ENCODE results near the gene ADCY5. TPM values are rescaled to one million over a fixed set of nuclear protein-coding genes. Genes with fewer than 3 reads are reported as not detected.

Gene ADCY5
- total RNA-seq, 1 experiment from 2014 or later, result not detected

GRCh38 chr3:123348471-123349200, 100.3 kb downstream of the ADCY5 start:
- DNase-seq, result no peak
- H3K36me3 ChIP-seq, result no peaks in the 10 kb centered on the region
- H3K4me3 ChIP-seq, result no peak overlapping the region
- H3K27me3 ChIP-seq, result peaks cover 18% of the 10 kb centered on the region
- no peaks in the 10 kb centered on the region for H3K9me3 ChIP-seq

- DNase-seq, result no peak
- H3K9me3 ChIP-seq, result no peaks in the 10 kb centered on the region
- no peaks in the 10 kb centered on the region for H3K36me3 ChIP-seq
- peaks cover 18% of the 10 kb centered on the region for H3K27me3 ChIP-seq
- no peak overlapping the region for H3K4me3 ChIP-seq
Measured at GRCh38 chr3:123347691-123348264, 101.1 kb downstream of the ADCY5 start.

GRCh38 chr3:123347205-123347604, 101.7 kb downstream of the ADCY5 start:
- Histone ChIP-seq H3K4me3 (no peak overlapping the region), H3K36me3 (no peaks in the 10 kb centered on the region), H3K9me3 (no peaks in the 10 kb centered on the region), H3K27me3 (peaks cover 18% of the 10 kb centered on the region)
- DNase-seq, result no peak

GRCh38 chr3:123346021-123346420, 102.9 kb downstream of the ADCY5 start:
- H3K27me3 ChIP-seq, result peaks cover 18% of the 10 kb centered on the region
- H3K36me3 ChIP-seq, result no peaks in the 10 kb centered on the region
- no peak for DNase-seq

GRCh38 chr3:123344907-123345594, 103.8 kb downstream of the ADCY5 start:
- no peak for DNase-seq
- H3K4me3 ChIP-seq, result no peak overlapping the region
- peaks cover 16% of the 10 kb centered on the region for H3K27me3 ChIP-seq
- H3K36me3 ChIP-seq, result no peaks in the 10 kb centered on the region
- no peaks in the 10 kb centered on the region for H3K9me3 ChIP-seq

More at GRCh38 chr3:123346021-123346420, 102.9 kb downstream of the ADCY5 start:
- Histone ChIP-seq H3K9me3 (no peaks in the 10 kb centered on the region), H3K4me3 (no peak overlapping the region)

GRCh38 chr3:123344175-123344906, 104.5 kb downstream of the ADCY5 start:
- Histone ChIP-seq H3K9me3 (no peaks in the 10 kb centered on the region), H3K27me3 (peaks cover 16% of the 10 kb centered on the region), H3K4me3 (no peak overlapping the region), H3K36me3 (no peaks in the 10 kb centered on the region)
- peak; percentile 78 for DNase-seq

GRCh38 chr3:123343296-123344174, 105.4 kb downstream of the ADCY5 start:
- peaks cover 10% of the 10 kb centered on the region for H3K27me3 ChIP-seq
- no peaks in the 10 kb centered on the region for H3K9me3 ChIP-seq
- peak; percentile 24 for DNase-seq
- H3K4me3 ChIP-seq, result no peak overlapping the region
- H3K36me3 ChIP-seq, result no peaks in the 10 kb centered on the region

- no peaks in the 10 kb centered on the region for H3K36me3 ChIP-seq
- no peak overlapping the region for H3K4me3 ChIP-seq
- no peak for DNase-seq
- H3K9me3 ChIP-seq, result no peaks in the 10 kb centered on the region
- H3K27me3 ChIP-seq, result peaks cover 6% of the 10 kb centered on the region; the same call in 1 of the 2 replicates
Measured at GRCh38 chr3:123342631-123343080, 106.2 kb downstream of the ADCY5 start.

GRCh38 chr3:123341871-123342630, 106.8 kb downstream of the ADCY5 start:
- H3K4me3 ChIP-seq, result no peak overlapping the region
- DNase-seq, result no peak
- no peaks in the 10 kb centered on the region for H3K9me3 ChIP-seq
- H3K27me3 ChIP-seq, result peaks cover 6% of the 10 kb centered on the region; the same call in 1 of the 2 replicates
- no peaks in the 10 kb centered on the region for H3K36me3 ChIP-seq

- Histone ChIP-seq H3K9me3 (no peaks in the 10 kb centered on the region), H3K27me3 (no peaks in the 10 kb centered on the region), H3K4me3 (no peak overlapping the region), H3K36me3 (no peaks in the 10 kb centered on the region)
- DNase-seq, result no peak
Measured at GRCh38 chr3:123340336-123340735, 108.6 kb downstream of the ADCY5 start.

GRCh38 chr3:123339302-123339701, 109.6 kb downstream of the ADCY5 start:
- no peaks in the 10 kb centered on the region for H3K36me3 ChIP-seq
- DNase-seq, result no peak
- no peaks in the 10 kb centered on the region for H3K27me3 ChIP-seq
- H3K9me3 ChIP-seq, result no peaks in the 10 kb centered on the region
- H3K4me3 ChIP-seq, result no peak overlapping the region

GRCh38 chr3:123338620-123339061, 110.2 kb downstream of the ADCY5 start:
- Histone ChIP-seq H3K27me3 (no peaks in the 10 kb centered on the region), H3K4me3 (no peak overlapping the region), H3K9me3 (no peaks in the 10 kb centered on the region), H3K36me3 (no peaks in the 10 kb centered on the region)
- no peak for DNase-seq

GRCh38 chr3:123337948-123338619, 110.8 kb downstream of the ADCY5 start:
- no peak for DNase-seq
- H3K4me3 ChIP-seq, result no peak overlapping the region
- no peaks in the 10 kb centered on the region for H3K27me3 ChIP-seq
- H3K9me3 ChIP-seq, result no peaks in the 10 kb centered on the region
- no peaks in the 10 kb centered on the region for H3K36me3 ChIP-seq

GRCh38 chr3:123337226-123337625, 111.7 kb downstream of the ADCY5 start:
- Histone ChIP-seq H3K9me3 (no peaks in the 10 kb centered on the region), H3K27me3 (no peaks in the 10 kb centered on the region), H3K36me3 (no peaks in the 10 kb centered on the region), H3K4me3 (no peak overlapping the region)
- DNase-seq, result no peak

GRCh38 chr3:123336441-123336851, 112.4 kb downstream of the ADCY5 start:
- H3K27me3 ChIP-seq, result no peaks in the 10 kb centered on the region
- no peaks in the 10 kb centered on the region for H3K9me3 ChIP-seq
- H3K36me3 ChIP-seq, result no peaks in the 10 kb centered on the region

More at GRCh38 chr3:123336441-123336851, 112.4 kb downstream of the ADCY5 start:
- no peak for DNase-seq
- no peak overlapping the region for H3K4me3 ChIP-seq

Measured in MG63 (cell line).